ENCODE results near the gene FAR1.
"Not testable (repeated sequence)": the region's sequence is repeated elsewhere in the genome, so short reads cannot be mapped to it uniquely, and the experiment has no call there.

FAR1 gene

DNA sequence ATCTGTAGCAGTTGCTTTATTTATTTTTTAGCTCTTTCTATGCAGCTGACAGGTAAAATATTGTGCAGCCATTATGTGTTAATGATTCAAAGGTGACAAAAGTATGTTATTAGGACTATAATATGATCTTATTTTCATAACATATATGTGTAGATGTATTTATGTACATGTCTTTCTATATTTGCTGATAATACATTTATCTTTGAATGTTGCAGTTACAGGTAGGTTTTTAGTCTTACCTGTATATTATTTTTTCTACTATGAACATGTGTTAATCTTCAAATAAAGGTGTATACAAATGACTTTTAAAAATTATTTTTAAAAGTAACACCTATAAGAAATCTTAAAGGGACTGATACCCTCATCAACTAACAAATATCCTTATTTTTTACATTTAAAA lies 33.6 kb downstream of the FAR1 start:
- DNase-seq: no peak
- intact Hi-C loops (cut with DNase I): no loop called here

DNA sequence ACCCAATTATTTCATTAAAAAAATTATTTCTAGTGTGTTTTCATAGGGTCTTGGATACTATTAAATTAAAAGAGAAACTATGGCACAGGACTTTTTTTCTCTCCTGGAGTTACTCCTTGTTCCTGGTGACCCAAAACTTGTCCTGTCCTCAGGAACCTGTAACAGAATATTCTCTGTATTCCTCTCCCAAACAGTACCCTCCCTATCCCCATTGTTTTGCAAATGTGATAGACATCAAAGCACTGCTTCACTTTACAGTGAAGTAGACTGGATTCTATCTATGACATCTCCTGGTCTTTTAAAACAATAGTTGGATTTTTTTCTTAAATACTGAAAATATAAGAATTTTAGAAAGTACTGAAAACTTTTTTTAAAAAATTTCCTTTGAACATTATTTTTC lies 37.2 kb downstream of the FAR1 start:
- DNase-seq: no peak
- intact Hi-C loops (cut with DNase I): no loop called here

DNA sequence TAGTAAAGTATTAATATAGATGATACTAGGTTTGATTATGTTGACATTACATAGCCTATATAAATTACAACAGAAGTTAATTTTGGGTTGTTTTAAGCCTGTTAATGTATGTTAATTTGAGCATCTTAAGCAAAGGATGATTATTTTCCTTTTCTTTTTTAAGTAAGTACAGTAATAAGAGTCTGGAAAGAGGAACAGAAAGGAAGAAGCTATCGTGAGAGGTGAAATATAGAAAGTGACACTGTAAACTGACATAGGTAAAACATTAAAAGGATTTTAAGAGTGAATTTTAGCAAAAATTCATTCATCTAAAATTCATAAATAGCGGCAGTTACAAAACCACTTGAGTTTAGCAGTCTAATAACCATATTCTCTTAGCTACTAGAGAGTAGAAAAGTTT lies 45.5 kb downstream of the FAR1 start:
- intact Hi-C loops (cut with DNase I): no loop called here

DNA sequence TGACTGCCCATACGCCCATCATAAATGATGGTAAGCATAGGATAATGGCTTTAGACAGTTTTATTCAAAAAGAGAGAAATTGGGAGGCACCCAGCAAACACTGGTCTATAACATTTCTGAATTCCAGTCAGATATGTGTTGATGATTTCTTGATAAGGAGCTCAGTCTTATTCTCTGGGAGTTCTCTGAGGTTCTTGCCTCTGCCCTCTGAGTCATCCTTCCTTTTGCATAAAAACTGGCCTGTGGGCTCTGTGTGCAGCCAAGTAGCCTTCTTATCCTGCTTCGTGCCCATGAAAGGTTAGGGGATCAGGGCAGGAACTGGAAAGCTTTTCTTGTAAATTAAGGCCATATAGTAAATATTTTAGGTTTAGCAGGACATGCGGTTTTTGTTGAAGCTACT lies 48.9 kb downstream of the FAR1 start:
- intact Hi-C loops (cut with DNase I): no loop called here
- DNase-seq: no peak

More for the DNA sequence above, 45.5 kb downstream of the FAR1 start:
- DNase-seq: no peak

DNA sequence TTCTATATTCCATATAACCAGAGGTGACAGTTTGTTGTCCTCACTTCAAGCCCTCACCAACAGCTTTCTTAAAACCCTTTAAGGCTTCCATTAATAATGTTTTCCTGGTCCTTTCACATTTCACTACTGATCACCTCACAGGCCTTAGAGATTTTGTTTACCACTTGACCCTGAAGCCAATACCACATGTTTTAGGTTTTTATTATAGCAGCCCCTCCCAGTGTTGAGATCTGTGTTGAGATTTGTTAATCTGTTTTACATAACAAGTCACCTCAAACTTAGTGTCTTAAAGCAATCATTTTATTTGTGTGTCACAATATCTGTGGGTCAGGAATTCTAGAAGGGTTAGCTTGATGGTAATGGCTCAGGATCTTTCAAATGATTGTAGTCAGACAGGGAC lies 49.9 kb downstream of the FAR1 start:
- intact Hi-C loops (cut with DNase I): no loop called here

DNA sequence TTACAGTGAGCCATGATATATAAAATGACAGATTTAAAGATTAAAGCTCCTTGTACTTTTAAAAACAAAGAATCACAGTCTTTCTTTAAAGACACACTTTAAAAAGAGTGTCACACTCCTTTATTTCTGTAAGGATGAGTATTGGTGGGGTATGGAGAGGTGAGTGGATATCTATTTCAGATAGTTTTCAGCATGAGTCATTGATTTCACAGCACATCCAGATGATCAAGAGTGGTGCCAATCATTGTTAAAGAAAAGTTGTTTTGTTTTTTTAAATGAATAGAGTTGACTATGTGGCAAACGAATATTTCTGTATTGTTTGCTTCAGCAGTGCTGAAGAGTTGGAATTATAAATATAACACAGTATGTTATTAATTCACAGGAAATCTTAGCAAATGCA lies 52.5 kb downstream of the FAR1 start:
- intact Hi-C loops (cut with DNase I): no loop called here

More for the DNA sequence above, 49.9 kb downstream of the FAR1 start:
- DNase-seq: no peak

DNA sequence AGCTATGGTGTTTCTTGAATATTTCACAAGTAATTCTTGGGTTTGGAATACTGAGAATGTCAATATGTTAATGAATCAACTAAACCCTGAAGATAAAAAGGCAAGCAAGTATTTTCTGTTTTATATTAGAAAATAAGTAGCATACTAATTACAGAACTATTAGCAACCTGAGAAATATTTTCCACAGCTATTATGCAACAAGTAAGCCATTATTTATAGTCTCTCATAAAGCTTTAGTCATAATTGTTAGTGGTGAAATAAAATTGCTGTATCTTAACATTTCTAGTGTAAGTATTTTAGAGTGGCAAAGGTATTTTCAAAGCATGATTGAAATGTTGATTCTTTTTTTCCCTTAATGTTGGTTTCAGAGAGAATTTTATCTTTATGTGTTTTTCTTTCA lies 53.3 kb downstream of the FAR1 start:
- DNase-seq: no peak
- intact Hi-C loops (cut with DNase I): no loop called here

More for the DNA sequence above, 52.5 kb downstream of the FAR1 start:
- DNase-seq: no peak

DNA sequence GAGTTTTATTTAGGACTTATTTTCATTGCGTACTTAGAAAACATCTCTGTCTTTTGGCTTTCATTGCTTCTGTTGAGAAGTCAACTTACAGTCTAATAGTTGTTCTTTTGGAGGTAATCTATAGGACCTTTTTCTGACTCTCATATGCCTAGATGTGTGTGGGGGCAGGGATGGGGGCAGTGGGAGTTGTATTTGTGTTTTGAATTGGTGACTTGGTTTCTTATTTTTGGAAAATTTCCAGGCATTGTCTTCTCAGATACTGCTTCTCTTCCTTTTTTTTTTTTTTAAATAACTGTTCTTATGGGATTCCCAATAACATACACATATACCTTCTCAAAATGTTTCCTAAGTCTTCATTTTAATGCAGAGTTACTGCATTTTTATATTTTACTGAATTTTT lies 58.0 kb downstream of the FAR1 start:
- no peak for DNase-seq

DNA sequence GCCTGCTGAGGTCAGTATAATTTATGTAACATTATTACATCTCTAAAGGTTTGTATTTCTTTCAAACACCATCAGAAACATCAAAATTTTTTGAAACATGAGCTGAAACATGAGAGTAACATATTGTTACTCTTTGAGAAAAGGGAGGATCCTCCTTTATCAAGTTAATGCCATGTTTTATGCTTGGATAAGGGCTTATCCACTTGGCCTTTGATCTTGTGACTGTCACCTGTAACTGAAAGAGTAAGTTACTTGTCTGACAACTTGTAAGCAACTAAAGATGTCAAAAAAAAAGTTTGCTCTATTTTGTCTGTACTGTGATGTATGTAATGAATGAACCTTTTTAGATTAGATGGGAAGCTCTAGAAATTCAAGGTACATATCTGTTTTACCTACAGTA lies 59.6 kb downstream of the FAR1 start:
- intact Hi-C loops (cut with DNase I): no loop called here
- DNase-seq: no peak

More for the DNA sequence above, 58.0 kb downstream of the FAR1 start:
- intact Hi-C loops (cut with DNase I): no loop called here

DNA sequence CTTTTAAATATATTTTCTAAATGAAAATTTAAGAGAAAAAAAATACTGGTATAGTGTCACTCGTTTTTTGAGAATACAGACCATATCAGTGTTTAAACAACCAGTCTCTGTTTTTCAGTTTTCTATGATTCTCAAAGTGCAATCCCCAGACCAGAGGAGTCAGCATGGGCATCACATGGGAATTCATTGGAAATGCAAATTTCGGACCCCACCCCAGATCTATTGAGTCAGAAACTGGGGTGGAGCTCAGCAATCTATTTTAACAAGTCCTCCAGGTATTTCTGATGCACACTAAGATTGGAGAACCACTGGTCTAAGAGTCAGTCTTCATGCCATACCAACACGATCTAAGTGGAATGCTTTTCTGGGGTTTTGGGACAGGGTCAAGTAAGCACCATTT lies 66.1 kb downstream of the FAR1 start:
- no peak for DNase-seq
- intact Hi-C loops (cut with DNase I): no loop called here

DNA sequence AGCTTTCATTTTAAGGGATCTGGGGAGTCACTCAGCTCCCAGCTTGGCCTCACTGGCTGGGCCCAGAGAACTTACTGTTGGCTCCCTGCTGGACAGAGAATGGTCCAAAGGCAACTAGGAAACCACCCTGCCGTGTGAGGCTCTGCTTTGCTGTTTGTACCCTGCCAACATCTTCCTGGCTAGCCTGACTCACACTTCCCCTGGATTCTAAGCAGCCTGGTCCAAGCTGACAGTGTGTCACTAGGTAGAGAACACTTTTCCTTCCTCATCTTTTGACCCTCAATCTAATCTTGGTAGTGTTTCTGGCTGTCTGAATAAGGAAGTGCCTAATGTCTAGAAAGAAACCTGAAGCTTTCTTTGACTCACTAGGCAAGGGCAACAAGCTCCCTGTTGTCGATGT lies 76.7 kb downstream of the FAR1 start:
- intact Hi-C loops (cut with DNase I): no loop called here
- DNase-seq: no peak

DNA sequence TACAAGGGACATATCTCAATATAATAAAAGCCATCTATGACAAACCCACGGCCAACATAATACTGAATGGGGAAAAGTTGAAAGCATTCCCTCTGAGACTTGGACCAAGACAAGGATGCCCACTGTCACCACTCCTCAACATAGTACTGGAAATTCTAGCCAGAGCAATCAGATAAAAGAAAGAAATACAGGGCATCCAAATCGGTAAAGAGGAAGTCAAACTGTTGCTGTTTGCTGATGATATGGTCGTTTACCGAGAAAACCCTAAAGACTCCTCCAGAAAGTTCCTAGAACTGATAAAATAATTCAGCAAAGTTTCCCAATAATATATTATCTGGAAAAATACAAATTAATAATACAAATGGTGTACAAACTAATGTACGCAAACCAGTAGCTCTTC lies 84.8 kb downstream of the FAR1 start:
- intact Hi-C loops (cut with DNase I); DNase-seq: not testable (repeated sequence)

DNA sequence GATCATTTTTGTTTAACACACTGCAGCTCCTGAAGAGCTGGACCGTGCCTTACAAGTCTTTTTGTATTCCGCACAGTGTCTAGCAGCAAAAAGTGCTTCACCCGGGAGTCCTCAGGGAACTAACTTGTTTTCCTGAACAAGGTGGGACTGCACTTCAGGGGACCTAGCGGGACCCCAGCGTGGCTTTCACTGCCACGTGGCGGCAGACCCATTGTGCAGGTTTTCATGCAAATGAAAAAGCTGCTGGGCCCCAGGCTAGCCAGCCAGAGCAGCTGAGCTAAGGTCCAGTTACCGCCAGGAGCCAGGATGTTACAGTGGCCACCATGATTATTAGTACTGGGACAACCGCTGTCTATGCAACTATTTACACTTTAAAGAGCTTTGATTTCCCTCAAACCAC lies 90.6 kb downstream of the FAR1 start:
- peak in 1 of 10 donors; percentile 61 for DNase-seq
- intact Hi-C loops (cut with DNase I): no loop called here

DNA sequence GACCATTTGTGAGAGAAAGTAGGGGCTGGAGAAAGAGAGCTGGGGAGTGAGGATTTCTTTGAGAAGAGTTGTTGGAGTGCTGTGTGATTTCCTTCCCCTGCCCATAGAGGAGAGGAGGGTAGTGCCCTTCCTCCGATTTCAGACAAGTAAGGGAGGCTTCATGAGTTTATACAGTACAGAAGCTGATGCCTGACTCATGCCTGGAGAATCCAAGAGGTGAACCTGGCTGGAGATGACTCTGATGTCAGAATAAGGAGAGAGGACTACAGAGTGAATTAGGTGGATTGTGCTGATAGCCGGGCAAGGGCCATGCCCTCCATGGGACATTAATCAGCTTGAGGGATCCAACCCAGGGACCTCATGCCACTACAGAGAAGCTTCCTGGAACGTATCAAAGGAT lies 91.6 kb downstream of the FAR1 start:
- intact Hi-C loops (cut with DNase I): no loop called here
- DNase-seq: no peak

DNA sequence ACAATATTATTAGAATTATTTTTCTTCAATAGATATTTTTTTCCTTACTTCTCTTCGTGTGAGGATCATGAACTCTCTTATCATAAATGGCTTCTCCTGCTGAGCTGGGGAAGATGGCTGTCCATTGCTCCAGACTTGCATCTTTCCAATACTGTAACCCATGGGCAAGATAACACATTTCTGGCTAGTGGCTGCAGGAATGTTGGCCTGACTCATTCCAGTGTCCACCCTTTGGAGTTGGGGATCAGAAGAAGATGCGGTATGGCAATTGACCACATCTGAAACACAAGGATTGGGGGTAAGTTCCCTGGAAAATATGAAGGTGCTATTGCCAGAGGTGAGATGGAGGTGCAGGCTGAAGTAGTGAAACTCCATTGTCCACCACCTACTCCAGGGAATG lies 92.8 kb downstream of the FAR1 start:
- no peak for DNase-seq

DNA sequence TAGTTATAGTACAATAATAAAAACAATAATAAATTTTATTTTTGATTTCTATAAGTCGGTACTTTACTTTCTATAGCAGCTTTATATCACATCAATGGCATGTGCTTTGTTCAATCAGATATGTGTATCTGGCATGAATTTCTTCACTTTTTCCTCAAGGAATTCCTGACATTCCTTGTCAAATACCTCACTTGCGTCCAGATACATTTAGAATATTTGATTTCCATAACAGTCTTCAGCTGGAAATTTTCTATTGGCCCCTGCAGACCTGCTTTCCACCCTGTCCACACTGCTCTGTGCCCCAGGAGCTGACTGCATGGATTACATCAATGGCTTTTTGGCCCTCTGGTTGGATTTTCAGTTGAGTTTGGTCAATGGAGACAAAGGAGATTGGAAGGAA lies 93.2 kb downstream of the FAR1 start:
- intact Hi-C loops (cut with DNase I): no loop called here

More for the DNA sequence above, 92.8 kb downstream of the FAR1 start:
- intact Hi-C loops (cut with DNase I): no loop called here

DNA sequence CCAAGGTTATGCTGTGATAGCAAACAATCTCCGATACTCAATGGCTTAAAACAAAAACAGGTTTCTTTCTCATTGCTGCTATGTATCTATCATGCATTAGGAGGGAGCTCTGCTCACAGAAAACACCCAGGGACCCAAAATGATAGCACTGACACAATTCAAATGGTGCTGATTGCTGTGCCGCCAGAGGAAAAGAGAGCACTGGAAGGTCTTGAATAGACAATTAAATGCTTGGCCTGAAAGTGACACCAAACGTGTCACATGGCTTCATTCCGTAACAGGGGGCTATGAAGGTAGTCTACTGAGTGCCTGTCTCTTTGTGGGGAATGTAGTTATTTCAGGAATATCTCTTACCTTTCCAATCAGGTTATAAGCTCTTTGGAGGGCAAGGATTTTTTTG lies 94.2 kb downstream of the FAR1 start:
- DNase-seq: no peak
- intact Hi-C loops (cut with DNase I): no loop called here

More for the DNA sequence above, 93.2 kb downstream of the FAR1 start:
- DNase-seq: no peak

DNA sequence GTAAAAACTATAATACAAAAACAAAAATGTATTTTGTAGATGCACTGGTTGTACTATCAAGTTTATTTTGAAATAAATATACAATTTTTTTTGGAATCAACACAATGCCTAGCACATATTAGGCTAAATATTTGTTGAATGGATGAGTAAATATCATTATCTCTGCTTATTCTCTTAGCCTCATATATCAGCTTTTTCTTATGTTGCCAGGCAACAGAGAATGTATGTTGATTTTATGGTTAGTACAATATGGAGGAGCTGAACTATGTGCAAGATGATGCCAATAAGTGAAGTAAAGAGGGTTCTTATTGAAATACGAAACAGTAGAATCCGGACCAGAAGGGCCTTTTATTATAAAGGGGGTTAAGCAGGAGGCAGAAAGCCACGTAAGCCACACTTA lies 94.9 kb downstream of the FAR1 start:
- no peak for DNase-seq
- intact Hi-C loops (cut with DNase I): no loop called here

DNA sequence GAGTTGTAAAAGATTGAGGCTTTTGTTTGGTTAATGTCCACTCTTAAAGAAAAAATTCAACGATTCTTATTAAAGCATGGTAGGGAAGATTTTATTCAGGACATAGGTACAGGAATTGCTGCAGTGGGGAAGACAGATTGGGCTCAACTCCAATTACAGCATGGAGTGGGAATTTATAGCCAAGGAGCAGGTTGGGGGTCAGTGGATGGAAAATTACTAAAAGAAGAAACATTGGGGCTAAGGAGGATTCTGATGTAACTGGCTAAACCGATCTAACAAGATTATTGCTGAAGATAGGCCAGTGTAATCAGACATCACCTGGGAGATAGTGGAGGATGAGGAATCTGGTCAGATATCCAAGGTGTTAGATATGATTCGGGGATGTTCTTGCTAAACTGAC lies 97.4 kb downstream of the FAR1 start:
- intact Hi-C loops (cut with DNase I): no loop called here
- DNase-seq: no peak

DNA sequence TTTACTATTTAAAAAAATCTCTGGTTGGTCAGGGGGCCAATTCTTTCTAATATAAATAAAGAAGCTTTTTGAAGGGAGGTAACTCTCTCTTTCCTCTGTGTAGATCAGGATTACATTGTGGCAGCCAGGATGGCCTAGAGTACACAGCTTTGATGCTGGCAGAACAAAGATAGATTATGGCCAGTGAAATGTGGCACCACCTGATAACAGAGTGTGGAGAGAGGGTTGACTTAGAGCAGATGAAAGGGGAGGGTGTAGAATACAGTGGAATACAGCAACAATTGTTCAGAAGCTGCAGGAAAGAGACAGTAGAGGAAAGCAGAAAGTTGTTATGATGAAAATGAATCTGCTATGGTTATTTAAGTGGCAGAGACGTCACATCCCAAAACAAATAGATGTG lies 99.0 kb downstream of the FAR1 start:
- no peak for DNase-seq
- intact Hi-C loops (cut with DNase I): no loop called here

DNA sequence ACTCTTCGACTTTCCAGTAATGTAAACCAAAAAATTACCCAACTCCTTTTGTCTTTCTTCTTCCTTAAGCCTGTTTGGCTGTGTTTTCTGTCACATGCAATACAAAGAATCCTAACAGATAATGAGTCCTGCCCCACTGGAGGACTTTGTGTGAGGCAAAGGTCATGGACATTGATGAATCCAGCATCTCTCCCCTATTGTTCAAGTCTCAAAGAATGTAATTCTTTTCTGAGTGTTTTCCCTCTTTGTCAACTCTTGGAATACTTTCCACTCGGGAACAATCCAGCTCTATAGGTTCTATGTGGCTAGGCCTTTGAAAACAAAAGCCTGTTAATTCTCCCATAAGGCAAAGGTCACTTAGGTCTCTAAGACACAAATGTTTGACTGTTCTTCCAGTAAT lies 100.7 kb downstream of the FAR1 start:
- intact Hi-C loops (cut with DNase I): no loop called here
- no peak for DNase-seq

DNA sequence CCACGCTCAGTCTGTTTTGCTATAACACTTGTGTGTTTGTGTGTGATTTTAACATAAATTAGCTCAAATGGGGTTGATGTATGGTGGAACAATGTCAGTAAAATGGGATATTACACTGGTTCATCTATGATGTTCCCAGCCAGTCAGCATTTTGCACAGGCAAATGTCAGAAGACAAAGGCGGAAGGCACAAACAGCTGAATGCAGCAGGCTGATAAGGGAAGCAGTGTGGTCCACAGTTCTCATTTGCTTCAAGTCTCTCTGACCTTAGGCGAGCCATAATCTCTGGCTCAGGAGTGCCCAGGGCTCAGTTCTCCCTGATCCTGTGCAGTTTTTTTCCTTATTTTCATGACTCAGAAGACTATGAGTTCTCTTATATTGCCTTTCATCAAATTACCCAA lies 102.7 kb downstream of the FAR1 start:
- intact Hi-C loops (cut with DNase I): loop anchor here (5.0 kb wide), 2 partner anchors 104 to 186 kb away; partner anchors contain the start of gene FAR1
- DNase-seq: no peak
